Measurements from ENCODE around the gene LSM4.

Gene LSM4

GRCh38 chr19:18309525-18310064 lies 13.3 kb downstream of the LSM4 start:
- H3K27ac ChIP-seq = no peak overlapping the region
- TF ChIP-seq CTCF (conservative IDR thresholded peaks at IDR 0.05) = no peak

- H3K27ac ChIP-seq = no peak overlapping the region
- no peak for TF ChIP-seq CTCF (conservative IDR thresholded peaks at IDR 0.05)
Observed at GRCh38 chr19:18308948-18309325, 13.9 kb downstream of the LSM4 start.

- no peak overlapping the region for H3K27ac ChIP-seq
- TF ChIP-seq CTCF (conservative IDR thresholded peaks at IDR 0.05) = no peak
Observed at GRCh38 chr19:18308051-18308947, 14.6 kb downstream of the LSM4 start.

- no peak for TF ChIP-seq CTCF (conservative IDR thresholded peaks at IDR 0.05)
- H3K27ac ChIP-seq = no peak overlapping the region
Observed at GRCh38 chr19:18307271-18307681, 15.6 kb downstream of the LSM4 start.

- TF ChIP-seq CTCF (conservative IDR thresholded peaks at IDR 0.05) = no peak
- no peak overlapping the region for H3K27ac ChIP-seq
Observed at GRCh38 chr19:18306888-18307260, 16.0 kb downstream of the LSM4 start.

GRCh38 chr19:18306209-18306887 lies 16.5 kb downstream of the LSM4 start:
- TF ChIP-seq CTCF (conservative IDR thresholded peaks at IDR 0.05) = no peak
- H3K27ac ChIP-seq = no peak overlapping the region
